Stimulated activated CD8-positive, alpha-beta memory T cell treated with anti-CD3 and anti-CD28 coated beads, Interleukin-15, amount 100 ng/mL, for 24 hours (primary cell): Measurements from ENCODE around the gene KSR2.
"Not testable (repeated sequence)": the region's sequence is repeated elsewhere in the genome, so short reads cannot be mapped to it uniquely, and the experiment has no call there.

Experiments
- DNase-seq: peaks from one replicate; pipeline ENCODE4 v3.0.0-alpha.2; 2020; ENCODE audit warnings: low read depth

KSR2 gene

GRCh38 chr12:117761528-117762100, 207.2 kb downstream of the KSR2 start:
- DNase-seq, result no peak

- no peak for DNase-seq
Observed at GRCh38 chr12:117760990-117761389, 207.8 kb downstream of the KSR2 start.

- no peak for DNase-seq
Observed at GRCh38 chr12:117750657-117751056, 218.1 kb downstream of the KSR2 start.

- DNase-seq, result no peak
Observed at GRCh38 chr12:117749431-117749830, 219.4 kb downstream of the KSR2 start.

GRCh38 chr12:117746358-117746757, 222.4 kb downstream of the KSR2 start:
- DNase-seq, result not testable (repeated sequence)

- DNase-seq, result no peak
Observed at GRCh38 chr12:117744418-117744817, 224.4 kb downstream of the KSR2 start.

- DNase-seq, result no peak
Observed at GRCh38 chr12:117743761-117744160, 225.0 kb downstream of the KSR2 start.

- DNase-seq, result no peak
Observed at GRCh38 chr12:117742721-117743120, 226.1 kb downstream of the KSR2 start.

- no peak for DNase-seq
Observed at GRCh38 chr12:117738233-117738632, 230.6 kb downstream of the KSR2 start.

GRCh38 chr12:117733549-117733805, 235.3 kb downstream of the KSR2 start:
- no peak for DNase-seq

- DNase-seq, result no peak
Observed at GRCh38 chr12:117732761-117733548, 235.8 kb downstream of the KSR2 start.

GRCh38 chr12:117731131-117731530, 237.7 kb downstream of the KSR2 start:
- DNase-seq, result not testable (repeated sequence)

- no peak for DNase-seq
Observed at GRCh38 chr12:117727301-117727700, 241.5 kb downstream of the KSR2 start.

GRCh38 chr12:117724543-117724942, 244.2 kb downstream of the KSR2 start:
- DNase-seq, result no peak

GRCh38 chr12:117718559-117718958, 250.2 kb downstream of the KSR2 start:
- no peak for DNase-seq

- DNase-seq, result no peak
Observed at GRCh38 chr12:117718141-117718540, 250.6 kb downstream of the KSR2 start.

- DNase-seq, result no peak
Observed at GRCh38 chr12:117714203-117714602, 254.6 kb downstream of the KSR2 start.

- no peak for DNase-seq
Observed at GRCh38 chr12:117710121-117710520, 258.7 kb downstream of the KSR2 start.

- DNase-seq, result no peak
Observed at GRCh38 chr12:117707861-117708260, 260.9 kb downstream of the KSR2 start.

- DNase-seq, result no peak
Observed at GRCh38 chr12:117703584-117703983, 265.2 kb downstream of the KSR2 start.

- no peak for DNase-seq
Observed at GRCh38 chr12:117702741-117703140, 266.0 kb downstream of the KSR2 start.

- no peak for DNase-seq
Observed at GRCh38 chr12:117699575-117699974, 269.2 kb downstream of the KSR2 start.

- DNase-seq, result no peak
Observed at GRCh38 chr12:117699118-117699517, 269.7 kb downstream of the KSR2 start.

GRCh38 chr12:117695956-117696355, 272.8 kb downstream of the KSR2 start:
- no peak for DNase-seq
